Pulmonary artery endothelial cell (primary cell): ENCODE measurements around the gene FCHSD2. TPM values are rescaled to one million over a fixed set of nuclear protein-coding genes. Genes with fewer than 3 reads are reported as not detected.
"Not testable (repeated sequence)": the region's sequence is repeated elsewhere in the genome, so short reads cannot be mapped to it uniquely, and the experiment has no call there.

Experiments used
- DNase-seq: peaks from one replicate; pipeline ENCODE4 v3.0.0-alpha.2; 2011; ENCODE audit warnings: low read depth, low spot score
- total RNA-seq: library from RNA; depleted of rRNA; stranded (reverse); fragments of >200 nt; gene quantifications from 2 replicates; pipeline ENCODE4 v1.2.3, GENCODE V29; 2014

Gene FCHSD2
- total RNA-seq, 1 donor from 2014 or later = 14.9 TPM

- DNase-seq = no peak
Measured at GRCh38 chr11:73013021-73013420, 129.1 kb downstream of the FCHSD2 start.

- no peak for DNase-seq
Measured at GRCh38 chr11:73012121-73012863, 129.8 kb downstream of the FCHSD2 start.

- no peak for DNase-seq
Measured at GRCh38 chr11:73011126-73011817, 130.8 kb downstream of the FCHSD2 start.

GRCh38 chr11:73009972-73010371 lies 132.1 kb downstream of the FCHSD2 start:
- no peak for DNase-seq

GRCh38 chr11:73004088-73004487 lies 138.0 kb downstream of the FCHSD2 start:
- DNase-seq = no peak

GRCh38 chr11:73003088-73003487 lies 139.0 kb downstream of the FCHSD2 start:
- DNase-seq = no peak

GRCh38 chr11:73002214-73002613 lies 139.9 kb downstream of the FCHSD2 start:
- DNase-seq = no peak

- peak; percentile 41 for DNase-seq
Measured at GRCh38 chr11:73001615-73002014, 140.5 kb downstream of the FCHSD2 start.

GRCh38 chr11:72998676-72999075 lies 143.4 kb downstream of the FCHSD2 start:
- DNase-seq = no peak

GRCh38 chr11:72996959-72997358 lies 145.2 kb downstream of the FCHSD2 start:
- DNase-seq = no peak

- DNase-seq = no peak
Measured at GRCh38 chr11:72989727-72990126, 152.4 kb downstream of the FCHSD2 start.

- DNase-seq = no peak
Measured at GRCh38 chr11:72988821-72989220, 153.3 kb downstream of the FCHSD2 start.

- DNase-seq = no peak
Measured at GRCh38 chr11:72985645-72986044, 156.5 kb downstream of the FCHSD2 start.

- no peak for DNase-seq
Measured at GRCh38 chr11:72984453-72985077, 157.6 kb downstream of the FCHSD2 start.

GRCh38 chr11:72983560-72983959 lies 158.6 kb downstream of the FCHSD2 start:
- DNase-seq = no peak

- DNase-seq = no peak
Measured at GRCh38 chr11:72981971-72982685, 160.0 kb downstream of the FCHSD2 start.

- no peak for DNase-seq
Measured at GRCh38 chr11:72981080-72981479, 161.0 kb downstream of the FCHSD2 start.

- not testable (repeated sequence) for DNase-seq
Measured at GRCh38 chr11:72977782-72978181, 164.3 kb downstream of the FCHSD2 start.

GRCh38 chr11:72976522-72976892 lies 165.6 kb downstream of the FCHSD2 start:
- not testable (repeated sequence) for DNase-seq

GRCh38 chr11:72975778-72976521 lies 166.2 kb downstream of the FCHSD2 start:
- no peak for DNase-seq
